Stomach smooth muscle (tissue), 2 donors: Measurements from ENCODE around the gene ANAPC7.
"Not testable (repeated sequence)": the region's sequence is repeated elsewhere in the genome, so short reads cannot be mapped to it uniquely, and the experiment has no call there.

ENCODE experiments used
- H3K27ac ChIP-seq: one replicate; pipeline ENCODE4 v1.7.0; 2013; ENCODE audit warnings: mild to moderate bottlenecking, low read length, inconsistent platforms
- H3K27me3 ChIP-seq, 2 donors: one replicate each; pipeline ENCODE4 v1.7.0; 2013; ENCODE audit warnings: low read length in 2 of 2; ENCODE audit not compliant: insufficient read depth in 2 of 2, control insufficient read depth in 1 of 2
- H3K36me3 ChIP-seq, 2 donors: one replicate each; pipeline ENCODE4 v1.7.0; 2013; ENCODE audit warnings: low read length in 2 of 2; ENCODE audit not compliant: control insufficient read depth in 2 of 2, insufficient read depth in 2 of 2
- H3K4me1 ChIP-seq: one replicate; pipeline ENCODE4 v1.7.0; 2013; ENCODE audit warnings: low read length; ENCODE audit not compliant: control insufficient read depth, insufficient read depth
- H3K4me3 ChIP-seq, 2 donors: one replicate each; pipeline ENCODE4 v1.7.0; 2013; ENCODE audit warnings: low read length in 2 of 2
- H3K9ac ChIP-seq, 2 donors: one replicate each; pipeline ENCODE4 v1.7.0; 2013; ENCODE audit warnings: low read length in 2 of 2, mild to moderate bottlenecking in 1 of 2
- H3K9me3 ChIP-seq, 2 donors: one replicate each; pipeline ENCODE4 v1.7.0; 2013; ENCODE audit warnings: low read length in 2 of 2; ENCODE audit not compliant: control insufficient read depth in 2 of 2
- donor health status: healthy.
- donor health status: Pancreatic carcinoma.

ANAPC7 gene, protein sequence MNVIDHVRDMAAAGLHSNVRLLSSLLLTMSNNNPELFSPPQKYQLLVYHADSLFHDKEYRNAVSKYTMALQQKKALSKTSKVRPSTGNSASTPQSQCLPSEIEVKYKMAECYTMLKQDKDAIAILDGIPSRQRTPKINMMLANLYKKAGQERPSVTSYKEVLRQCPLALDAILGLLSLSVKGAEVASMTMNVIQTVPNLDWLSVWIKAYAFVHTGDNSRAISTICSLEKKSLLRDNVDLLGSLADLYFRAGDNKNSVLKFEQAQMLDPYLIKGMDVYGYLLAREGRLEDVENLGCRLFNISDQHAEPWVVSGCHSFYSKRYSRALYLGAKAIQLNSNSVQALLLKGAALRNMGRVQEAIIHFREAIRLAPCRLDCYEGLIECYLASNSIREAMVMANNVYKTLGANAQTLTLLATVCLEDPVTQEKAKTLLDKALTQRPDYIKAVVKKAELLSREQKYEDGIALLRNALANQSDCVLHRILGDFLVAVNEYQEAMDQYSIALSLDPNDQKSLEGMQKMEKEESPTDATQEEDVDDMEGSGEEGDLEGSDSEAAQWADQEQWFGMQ

DNA sequence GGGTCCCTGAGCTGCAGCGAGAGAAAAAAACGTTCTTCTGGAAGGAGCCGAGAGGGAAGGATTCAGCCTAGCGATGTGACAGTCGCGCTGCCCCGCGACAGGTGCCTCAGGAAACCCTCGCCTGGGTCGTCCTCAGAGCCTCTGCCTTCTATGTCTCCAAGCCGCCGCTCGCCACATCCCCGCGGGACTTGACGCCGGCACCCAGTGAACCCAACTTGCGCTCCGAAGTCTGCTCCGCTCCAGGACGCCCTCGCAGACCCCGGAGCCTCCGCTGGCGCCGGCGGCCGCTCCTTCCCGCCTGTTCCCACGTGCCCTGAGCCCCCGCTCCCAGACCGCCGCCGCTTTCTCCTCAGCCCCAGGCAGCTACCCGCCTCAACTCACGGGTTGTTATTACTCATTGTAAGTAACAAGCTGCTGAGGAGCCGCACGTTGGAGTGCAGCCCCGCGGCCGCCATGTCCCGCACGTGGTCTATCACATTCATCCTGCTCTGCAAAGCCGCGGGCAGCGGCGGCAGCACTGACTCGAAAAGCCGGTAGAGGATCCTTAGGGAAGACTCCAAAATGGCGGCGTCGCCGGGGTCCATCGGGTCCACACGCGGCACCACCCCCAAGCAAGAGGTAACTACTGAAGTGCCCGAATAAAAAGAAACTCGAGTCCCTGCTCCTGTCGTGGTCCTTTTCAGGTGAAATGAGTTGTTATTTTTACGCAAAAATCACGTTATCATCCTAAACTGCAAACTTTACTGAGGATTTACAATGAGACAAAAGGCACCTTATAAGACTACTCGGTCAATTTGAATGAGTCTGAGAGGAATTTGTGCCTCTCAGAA is at the start of gene ANAPC7:
Gene ANAPC7 (minus strand): TSS at position 563 of the 830 bp plus-strand sequence. CDS start 81 bp downstream, at position 482.
- Histone ChIP-seq H3K9ac (peak within 1 kb of the TSS; percentile 81 to 91), H3K4me1 (peaks cover 16% of the 10 kb centered on the region), H3K4me3 (peak within 1 kb of the TSS; percentile 82 to 91), H3K27ac (peak within 1 kb of the TSS; percentile 95), H3K27me3 (no peaks in the 10 kb centered on the region), H3K36me3 (peaks cover 0 to 4% of the 10 kb centered on the region in 2 donors), H3K9me3 (no peaks in the 10 kb centered on the region)

DNA sequence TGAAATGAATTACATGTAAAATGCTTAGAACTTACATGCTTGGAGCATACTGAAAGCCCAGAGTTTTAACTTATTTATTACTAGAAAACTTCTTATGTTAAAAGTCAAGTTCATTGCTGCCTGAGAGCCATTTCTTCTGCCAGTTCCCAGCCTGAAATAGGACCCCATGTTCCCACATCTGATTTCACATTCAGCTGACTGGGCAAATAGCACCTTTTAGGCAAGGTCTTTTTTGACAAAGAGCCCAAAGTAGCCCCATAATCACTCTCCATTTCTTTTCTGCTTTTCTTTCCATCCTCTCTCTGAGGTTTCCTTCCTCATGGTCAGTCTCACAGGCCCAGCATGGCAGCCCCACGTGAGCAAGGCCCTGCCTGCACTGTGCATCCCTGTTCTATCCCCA is 47.8 kb upstream of the ANAPC7 start:
- peaks cover 0 to 8% of the 10 kb centered on the region in 2 donors for H3K36me3 ChIP-seq
- peak overlapping the region; percentile 46 for H3K27ac ChIP-seq
- H3K9ac ChIP-seq = no peak overlapping the region
- no peak overlapping the region for H3K4me3 ChIP-seq
- H3K9me3 ChIP-seq = no peaks in the 10 kb centered on the region
- H3K4me1 ChIP-seq = peaks cover 10% of the 10 kb centered on the region
- no peaks in the 10 kb centered on the region for H3K27me3 ChIP-seq

DNA sequence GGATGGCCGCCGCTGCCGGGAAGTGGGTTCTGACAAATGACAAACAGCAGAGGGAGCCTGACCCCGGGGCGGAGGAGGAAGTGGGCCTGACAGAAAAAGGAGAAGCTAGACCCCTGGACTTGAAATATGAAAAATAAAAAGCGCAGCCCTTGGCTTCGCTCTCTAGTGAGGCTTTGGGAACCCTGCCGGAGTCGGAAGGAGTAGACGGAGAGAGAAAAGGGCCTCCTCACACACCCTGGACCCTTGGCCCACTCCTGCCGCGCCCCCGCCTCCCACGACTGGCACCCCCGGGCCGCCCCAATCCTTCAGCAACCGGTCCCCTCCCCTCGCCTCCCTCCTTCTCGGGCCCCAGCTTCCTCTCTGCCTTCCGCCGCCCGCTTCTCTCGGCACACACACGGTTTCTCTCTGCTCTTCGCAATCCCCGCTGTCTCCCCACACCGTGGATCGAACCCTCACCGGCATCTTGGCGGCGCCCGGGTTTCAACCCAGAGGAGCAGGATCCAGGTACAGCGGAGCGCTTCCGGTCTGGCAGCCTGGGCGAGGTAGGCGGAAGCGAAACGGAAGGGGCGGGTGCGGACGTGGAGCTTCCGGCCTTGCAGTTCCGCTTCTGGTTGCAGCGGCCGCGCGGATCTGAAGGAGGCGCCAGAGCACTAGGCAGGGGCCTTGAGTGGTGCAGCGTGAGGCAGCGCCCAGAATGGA is 46.4 kb upstream of the ANAPC7 start, which contains the start of gene ARPC3:
Gene ARPC3 (minus strand): TSS at position 539 of the 699 bp plus-strand sequence. CDS start 77 bp downstream, at position 462.
- no peaks in the 10 kb centered on the region for H3K27me3 ChIP-seq
- H3K9ac ChIP-seq = peak within 1 kb of the TSS; percentile 86 to 94
- peaks cover 10% of the 10 kb centered on the region for H3K4me1 ChIP-seq
- H3K4me3 ChIP-seq = peak within 1 kb of the TSS; percentile 78 to 91
- peaks cover 4 to 5% of the 10 kb centered on the region in 2 donors for H3K36me3 ChIP-seq
- H3K27ac ChIP-seq = peak within 1 kb of the TSS; percentile 87
- H3K9me3 ChIP-seq = no peaks in the 10 kb centered on the region

DNA sequence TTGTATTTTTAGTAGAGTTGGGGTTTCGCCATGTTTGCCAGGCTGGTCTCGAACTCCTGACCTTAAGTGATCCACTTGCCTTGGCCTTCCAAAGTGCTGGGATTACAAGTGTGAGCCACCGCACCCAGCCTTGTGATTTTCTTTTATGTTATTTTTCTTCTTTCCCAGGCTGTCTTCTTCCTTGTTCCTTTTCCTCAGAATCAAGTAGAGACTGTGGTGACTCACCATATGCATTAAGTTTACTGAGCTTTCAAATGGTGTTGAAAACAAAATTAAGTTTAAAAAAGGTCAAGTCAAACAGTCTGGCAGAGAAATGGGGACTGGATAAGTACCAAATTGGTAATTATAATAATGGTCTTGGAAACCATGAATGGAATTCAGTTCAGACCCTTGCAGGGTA is 40.9 kb upstream of the ANAPC7 start:
- Histone ChIP-seq H3K4me1 (peaks cover 8% of the 10 kb centered on the region), H3K9ac (no peak overlapping the region), H3K27me3 (no peaks in the 10 kb centered on the region), H3K4me3 (no peak overlapping the region), H3K27ac (no peak overlapping the region), H3K9me3 (no peaks in the 10 kb centered on the region), H3K36me3 (peaks cover 6 to 26% of the 10 kb centered on the region in 2 donors)

DNA sequence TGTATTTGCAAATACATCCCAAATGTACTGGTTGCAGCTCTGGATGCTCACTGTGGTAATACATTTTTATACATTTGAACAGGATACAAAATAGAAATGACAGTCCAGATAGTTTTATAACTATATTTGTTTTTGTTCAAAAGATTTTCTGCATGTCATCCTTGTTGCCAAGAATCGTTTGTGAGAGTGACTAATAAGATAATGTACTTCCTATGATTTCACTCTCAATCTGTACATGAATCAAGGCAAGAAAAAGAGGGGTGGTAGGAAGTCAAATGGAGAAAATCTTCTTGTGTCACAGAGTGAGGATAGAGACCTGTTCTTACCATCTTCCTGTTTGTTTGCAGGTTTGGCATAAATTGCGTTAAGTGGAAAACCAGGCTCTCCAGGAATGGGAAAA is 32.7 kb upstream of the ANAPC7 start:
- Histone ChIP-seq H3K9ac (no peak overlapping the region), H3K27ac (no peak overlapping the region), H3K4me3 (no peak overlapping the region), H3K27me3 (no peaks in the 10 kb centered on the region), H3K9me3 (no peaks in the 10 kb centered on the region), H3K36me3 (peaks cover 20 to 23% of the 10 kb centered on the region in 2 donors), H3K4me1 (no peaks in the 10 kb centered on the region)

DNA sequence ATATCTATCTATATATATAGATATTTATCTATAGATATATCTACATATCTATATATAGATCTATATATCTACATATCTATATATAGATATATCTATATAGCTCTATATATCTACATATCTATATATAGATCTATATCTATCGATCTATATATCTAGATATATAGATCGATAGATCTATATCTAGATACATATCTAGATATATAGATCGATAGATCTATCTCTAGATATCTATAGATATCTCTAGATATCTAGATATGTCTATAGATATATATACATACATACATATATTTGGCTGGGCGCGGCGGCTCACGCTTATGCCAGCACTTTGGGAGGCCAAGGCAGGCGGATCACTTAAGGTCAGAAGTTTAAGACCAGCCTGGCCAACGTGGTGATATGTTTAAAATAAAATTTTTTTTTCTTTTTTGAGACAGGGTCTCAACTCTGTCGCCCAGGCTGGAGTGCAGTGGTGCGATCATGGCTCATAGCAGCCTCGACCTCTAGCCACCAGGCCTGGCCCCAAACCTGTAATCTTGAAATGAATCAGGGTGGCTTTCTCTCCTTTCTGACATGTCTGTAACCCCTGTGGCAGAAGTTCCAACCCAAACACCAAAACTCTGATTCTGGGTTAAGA is 28.6 kb upstream of the ANAPC7 start:
- no peak overlapping the region for H3K9ac ChIP-seq
- peak overlapping the region in 1 of 2 donors; percentile 49 for H3K4me3 ChIP-seq
- H3K27me3 ChIP-seq = no peaks in the 10 kb centered on the region

DNA sequence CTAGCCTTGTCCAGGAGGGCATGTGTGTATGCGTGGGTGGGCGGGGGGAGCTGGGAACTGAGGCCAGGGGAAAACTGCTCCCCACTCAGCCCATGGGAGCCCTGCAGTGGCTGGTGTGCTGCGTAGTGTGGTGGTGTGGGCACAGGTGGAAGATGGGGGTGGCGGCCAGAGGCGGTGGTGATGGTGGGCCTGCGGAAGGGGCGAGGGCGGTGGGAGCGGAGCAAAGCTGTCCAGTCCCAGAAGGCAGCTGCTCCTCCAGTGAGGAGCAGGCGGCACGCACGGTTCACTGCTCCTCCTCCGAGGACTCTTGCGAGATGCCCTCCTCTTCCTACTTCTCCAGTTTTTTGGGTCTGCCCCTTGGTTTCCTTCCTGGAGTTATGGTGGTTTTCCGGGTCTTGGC is 26.2 kb upstream of the ANAPC7 start:
- H3K27ac ChIP-seq, H3K27me3 ChIP-seq: not testable (repeated sequence)

More for the DNA sequence above, 28.6 kb upstream of the ANAPC7 start:
- peaks cover 6 to 11% of the 10 kb centered on the region in 2 donors for H3K36me3 ChIP-seq
- no peak overlapping the region for H3K27ac ChIP-seq
- H3K9me3 ChIP-seq = no peaks in the 10 kb centered on the region
- H3K4me1 ChIP-seq = no peaks in the 10 kb centered on the region

DNA sequence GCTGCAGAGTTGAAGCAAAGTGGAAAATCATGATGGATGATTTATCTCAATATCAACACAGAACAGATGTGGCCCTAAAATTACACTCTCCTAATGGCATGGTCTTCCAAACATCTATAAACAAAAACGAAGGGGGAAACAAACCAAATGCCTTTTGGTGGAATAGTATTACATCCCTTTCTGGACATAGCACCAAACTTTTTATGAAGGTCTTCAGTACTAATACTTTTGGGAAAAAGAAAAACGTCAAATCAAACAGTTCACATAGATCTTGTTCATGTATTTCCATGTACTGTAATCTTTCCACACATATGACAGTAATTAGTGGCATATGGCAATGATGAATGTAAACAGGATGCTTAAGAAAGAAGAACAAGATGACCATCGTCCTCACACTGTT is 22.9 kb upstream of the ANAPC7 start:
- Histone ChIP-seq H3K9me3 (no peaks in the 10 kb centered on the region), H3K27me3 (no peaks in the 10 kb centered on the region), H3K27ac (no peak overlapping the region), H3K9ac (no peak overlapping the region), H3K4me1 (no peaks in the 10 kb centered on the region), H3K36me3 (no peaks in the 10 kb centered on the region), H3K4me3 (no peak overlapping the region)

More for the DNA sequence above, 26.2 kb upstream of the ANAPC7 start:
- H3K4me3 ChIP-seq, H3K9me3 ChIP-seq, H3K9ac ChIP-seq, H3K36me3 ChIP-seq, H3K4me1 ChIP-seq: not testable (repeated sequence)

DNA sequence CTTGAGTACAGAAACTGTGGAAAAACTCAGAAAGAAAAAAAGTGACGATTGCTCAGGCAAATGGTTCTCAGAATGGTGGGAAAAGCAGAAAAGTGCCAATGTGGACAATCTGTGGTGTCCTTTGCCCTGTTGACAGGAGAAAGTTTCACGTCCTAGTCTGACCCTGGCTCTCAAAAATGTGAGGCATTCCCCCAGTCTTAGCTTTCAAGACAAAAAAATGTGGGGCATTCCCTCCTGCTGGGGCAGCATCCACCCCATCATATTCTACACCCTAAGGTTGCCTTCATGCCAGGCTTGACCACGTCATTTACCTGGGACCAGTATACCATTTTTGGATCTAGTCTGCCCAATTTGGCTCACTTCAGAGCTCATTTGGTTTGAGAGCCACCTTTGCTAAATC is 20.7 kb upstream of the ANAPC7 start:
- Histone ChIP-seq H3K9ac (no peak overlapping the region), H3K27ac (no peak overlapping the region), H3K9me3 (no peaks in the 10 kb centered on the region), H3K36me3 (no peaks in the 10 kb centered on the region), H3K27me3 (no peaks in the 10 kb centered on the region), H3K4me1 (no peaks in the 10 kb centered on the region), H3K4me3 (no peak overlapping the region)

DNA sequence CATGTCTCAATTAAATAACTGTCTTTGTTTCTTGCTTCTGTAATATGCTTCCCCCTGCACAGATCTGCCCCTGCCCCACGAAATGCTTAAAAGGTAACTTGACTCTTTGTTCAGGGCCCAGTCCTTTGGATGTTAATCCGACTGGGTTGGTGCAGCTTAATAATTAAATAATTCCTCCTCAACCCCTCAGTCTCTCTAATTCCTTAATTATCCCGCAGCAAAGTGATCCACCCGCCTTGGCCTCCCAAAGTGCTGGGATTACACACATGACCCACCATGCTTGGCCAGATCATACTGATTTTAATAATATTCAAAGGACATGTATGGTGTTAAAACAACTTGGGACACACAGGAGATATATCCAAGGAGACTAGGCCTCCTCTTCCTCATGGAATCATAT is 18.2 kb upstream of the ANAPC7 start:
- H3K4me1 ChIP-seq = no peaks in the 10 kb centered on the region
- no peaks in the 10 kb centered on the region for H3K9me3 ChIP-seq
- H3K4me3 ChIP-seq = no peak overlapping the region
- no peak overlapping the region for H3K27ac ChIP-seq
- no peak overlapping the region for H3K9ac ChIP-seq
- H3K36me3 ChIP-seq = no peaks in the 10 kb centered on the region
- no peaks in the 10 kb centered on the region for H3K27me3 ChIP-seq
